SU-DHL-6 (cell line): ENCODE results near the gene SIAH2.

Source experiments
- H2AFZ ChIP-seq: fragments of 200-600 bp; sonication (generic); 2 replicates; pipeline ENCODE4 v1.6.1; 2014; ENCODE audit warnings: low read depth, mild to moderate bottlenecking, moderate library complexity, mixed read lengths, antibody characterized with exemption, low read length; ENCODE audit not compliant: severe bottlenecking
- H3F3A ChIP-seq: fragments of 200-600 bp; shearing (Covaris generic); 2 replicates; pipeline ENCODE4 v1.6.0; 2016; ENCODE audit warnings: antibody characterized with exemption, mild to moderate bottlenecking; ENCODE audit not compliant: insufficient read depth
- H3K27ac ChIP-seq: fragments of 200-600 bp; sonication (generic); 2 replicates; pipeline ENCODE4 v1.5.1; 2016; ENCODE audit warnings: low read depth, mild to moderate bottlenecking, low read length, moderate library complexity, mixed read lengths
- H3K27me3 ChIP-seq: fragments of 200-600 bp; sonication (generic), shearing (Covaris generic); 2 replicates; pipeline ENCODE4 v1.6.0; 2014; ENCODE audit warnings: mild to moderate bottlenecking, low read length
- H3K36me3 ChIP-seq: fragments of 200-600 bp; sonication (generic); 2 replicates; pipeline ENCODE4 v1.6.1; 2014; ENCODE audit warnings: mild to moderate bottlenecking, low read length, mixed read lengths
- H3K4me2 ChIP-seq: fragments of 300-600, 200-600 bp; shearing (Covaris generic), sonication (generic); 2 replicates; pipeline ENCODE4 v1.6.0; 2014; ENCODE audit warnings: low read length, low read depth, mild to moderate bottlenecking; ENCODE audit not compliant: poor library complexity, severe bottlenecking
- H3K4me3 ChIP-seq: fragments of 200-600 bp; sonication (generic); 2 replicates; pipeline ENCODE4 v1.5.1; 2014; ENCODE audit warnings: antibody characterized with exemption, low read length, mild to moderate bottlenecking, mixed read lengths; ENCODE audit not compliant: insufficient read depth, poor library complexity, severe bottlenecking
- H3K79me2 ChIP-seq: fragments of 200-600 bp; sonication (generic); 2 replicates; pipeline ENCODE4 v1.6.1; 2014; ENCODE audit warnings: mild to moderate bottlenecking, low read length, moderate library complexity; ENCODE audit not compliant: insufficient read depth
- H3K9ac ChIP-seq: fragments of 200-600 bp; sonication (generic); 2 replicates; pipeline ENCODE4 v1.7.0; 2014; ENCODE audit warnings: mild to moderate bottlenecking, low read length
- H3K9me2 ChIP-seq: fragments of 200-600 bp; sonication (generic); replicated peaks from 2 replicates; pipeline ENCODE4 v1.6.1; 2014; ENCODE audit warnings: low read length; ENCODE audit not compliant: insufficient read depth
- H3K9me3 ChIP-seq: fragments of 200-600 bp; sonication (generic); 2 replicates; pipeline ENCODE4 v1.6.1; 2014; ENCODE audit warnings: low read length, mixed read lengths; ENCODE audit not compliant: insufficient read depth
- H4K20me1 ChIP-seq: fragments of 200-600 bp; sonication (generic); 2 replicates; pipeline ENCODE4 v1.6.1; 2014; ENCODE audit warnings: low read depth, mild to moderate bottlenecking, antibody characterized with exemption, low read length, moderate library complexity, mixed read lengths
- EZH2phosphoT487 ChIP-seq: fragments of 200-600 bp; sonication (generic), shearing (Covaris generic); conservative IDR thresholded peaks from 2 replicates; pipeline ENCODE4 v1.6.1; 2018; ENCODE audit warnings: mild to moderate bottlenecking, antibody characterized with exemption, low read length, moderate library complexity, mixed read lengths
- TF ChIP-seq, protein P1 (sequence below): fragments of 200-600 bp; sonication (generic); IDR thresholded peaks from one replicate; pipeline ENCODE4 v1.5.1; 2017; ENCODE audit warnings: antibody characterized with exemption, mild to moderate bottlenecking, low read length, moderate library complexity; ENCODE audit not compliant: insufficient read depth, poor library complexity, severe bottlenecking

The SIAH2 gene

GRCh38 chr3:150733373-150733935 lies 29.5 kb downstream of the SIAH2 start:
- TF ChIP-seq, protein P1, sequence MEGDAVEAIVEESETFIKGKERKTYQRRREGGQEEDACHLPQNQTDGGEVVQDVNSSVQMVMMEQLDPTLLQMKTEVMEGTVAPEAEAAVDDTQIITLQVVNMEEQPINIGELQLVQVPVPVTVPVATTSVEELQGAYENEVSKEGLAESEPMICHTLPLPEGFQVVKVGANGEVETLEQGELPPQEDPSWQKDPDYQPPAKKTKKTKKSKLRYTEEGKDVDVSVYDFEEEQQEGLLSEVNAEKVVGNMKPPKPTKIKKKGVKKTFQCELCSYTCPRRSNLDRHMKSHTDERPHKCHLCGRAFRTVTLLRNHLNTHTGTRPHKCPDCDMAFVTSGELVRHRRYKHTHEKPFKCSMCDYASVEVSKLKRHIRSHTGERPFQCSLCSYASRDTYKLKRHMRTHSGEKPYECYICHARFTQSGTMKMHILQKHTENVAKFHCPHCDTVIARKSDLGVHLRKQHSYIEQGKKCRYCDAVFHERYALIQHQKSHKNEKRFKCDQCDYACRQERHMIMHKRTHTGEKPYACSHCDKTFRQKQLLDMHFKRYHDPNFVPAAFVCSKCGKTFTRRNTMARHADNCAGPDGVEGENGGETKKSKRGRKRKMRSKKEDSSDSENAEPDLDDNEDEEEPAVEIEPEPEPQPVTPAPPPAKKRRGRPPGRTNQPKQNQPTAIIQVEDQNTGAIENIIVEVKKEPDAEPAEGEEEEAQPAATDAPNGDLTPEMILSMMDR: no peak
- TF ChIP-seq EZH2phosphoT487: no peak
- Histone ChIP-seq H3K27me3 (no peaks in the 10 kb centered on the region), H2AFZ (no peak overlapping the region), H3K9me3 (no peaks in the 10 kb centered on the region), H3F3A (no peaks in the 10 kb centered on the region), H3K9ac (no peak overlapping the region), H3K36me3 (no peaks in the 10 kb centered on the region), H3K79me2 (no peaks in the 10 kb centered on the region), H3K9me2 (no peaks in the 10 kb centered on the region), H3K27ac (no peak overlapping the region), H4K20me1 (no peaks in the 10 kb centered on the region), H3K4me3 (no peak overlapping the region), H3K4me2 (no peak overlapping the region)

DNA sequence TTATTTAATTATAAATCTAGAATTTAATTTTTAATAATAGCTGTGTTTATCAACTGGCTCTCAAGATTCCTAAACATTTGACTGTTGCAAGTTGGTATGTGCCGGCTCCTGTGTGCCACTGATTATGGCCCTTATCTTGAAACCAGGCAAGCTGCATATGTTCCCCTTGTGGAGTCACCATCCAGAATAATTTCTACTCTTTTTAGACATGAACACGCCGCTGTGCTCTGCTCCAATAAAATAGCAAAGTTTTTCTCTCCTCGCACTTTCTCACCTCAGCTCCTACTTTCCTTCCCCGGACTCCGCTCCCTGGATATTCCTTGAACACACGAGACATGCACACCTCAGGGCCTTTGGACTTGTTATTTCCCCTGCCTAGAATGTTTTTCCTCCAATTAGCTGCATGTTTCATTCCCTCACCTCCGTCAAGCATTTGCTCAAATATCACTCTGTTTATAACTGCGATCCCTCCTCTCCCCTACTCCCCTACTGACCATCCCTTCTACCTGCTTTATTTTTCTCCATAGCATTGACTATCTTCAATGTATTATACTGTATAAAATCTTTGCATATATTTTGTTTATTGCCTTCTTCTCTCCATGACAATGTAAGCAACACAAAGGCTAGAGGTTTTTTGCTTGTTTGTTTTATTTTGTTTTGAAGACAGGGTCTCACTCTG lies 33.1 kb downstream of the SIAH2 start:
- Histone ChIP-seq H3K4me3 (no peak overlapping the region), H3K4me2 (no peak overlapping the region), H3K9me3 (no peaks in the 10 kb centered on the region), H3K36me3 (no peaks in the 10 kb centered on the region), H3K27me3 (no peaks in the 10 kb centered on the region), H3K9me2 (no peaks in the 10 kb centered on the region), H4K20me1 (no peaks in the 10 kb centered on the region), H2AFZ (no peak overlapping the region), H3K27ac (no peak overlapping the region), H3F3A (no peaks in the 10 kb centered on the region), H3K9ac (no peak overlapping the region), H3K79me2 (no peaks in the 10 kb centered on the region)
- TF ChIP-seq, protein P1: no peak
- TF ChIP-seq EZH2phosphoT487: no peak

GRCh38 chr3:150727653-150728502 lies 35.1 kb downstream of the SIAH2 start:
- Histone ChIP-seq H3K27me3 (no peaks in the 10 kb centered on the region), H3K4me2 (no peak overlapping the region), H3K27ac (no peak overlapping the region), H3K9me3 (no peaks in the 10 kb centered on the region), H3K4me3 (no peak overlapping the region), H3K9ac (no peak overlapping the region), H3F3A (no peaks in the 10 kb centered on the region), H3K79me2 (no peaks in the 10 kb centered on the region), H4K20me1 (no peaks in the 10 kb centered on the region), H3K9me2 (no peaks in the 10 kb centered on the region), H3K36me3 (no peaks in the 10 kb centered on the region), H2AFZ (no peak overlapping the region)
- no peak for TF ChIP-seq EZH2phosphoT487
- TF ChIP-seq, protein P1: no peak
